ENCODE data around the gene OR2T5.
"Not testable (repeated sequence)": the region's sequence is repeated elsewhere in the genome, so short reads cannot be mapped to it uniquely, and the experiment has no call there.

GRCh38 chr1:248444603-248445002 lies 43.8 kb upstream of the OR2T5 start:
- not testable (repeated sequence) for TF ChIP-seq CTCF (conservative IDR thresholded peaks at IDR 0.05 in 1 of 2, IDR thresholded peaks at IDR 0.05 in 1 of 2; ENCODE audit: extremely low read depth in 1 of 2, insufficient read depth in 1 of 2, low read depth in 1 of 2, low read length in 2 of 2); EZH2 (IDR thresholded peaks at IDR 0.05; ENCODE audit: borderline replicate concordance, low read length)

All from mammary epithelial cell (primary cell).